IgD-negative memory B cell (primary cell): ENCODE results near the gene FDXR. TPM values are rescaled to one million over a fixed set of nuclear protein-coding genes. Genes with fewer than 3 reads are reported as not detected.
"Not testable (repeated sequence)": the region's sequence is repeated elsewhere in the genome, so short reads cannot be mapped to it uniquely, and the experiment has no call there.

Experiments used
- H3K27ac Mint-ChIP-seq, 3 donors: one replicate each; pipeline ENCODE4 v1.8.0; 2020 to 2022; ENCODE audit warnings: mild to moderate bottlenecking in 3 of 3, mixed read lengths in 3 of 3, moderate library complexity in 1 of 3
- H3K27me3 Mint-ChIP-seq: one replicate; pipeline ENCODE4 v1.8.0; 2021; ENCODE audit warnings: mixed read lengths
- H3K36me3 Mint-ChIP-seq: one replicate; pipeline ENCODE4 v1.8.0; 2020; ENCODE audit warnings: mild to moderate bottlenecking, mixed read lengths
- H3K4me1 Mint-ChIP-seq, 3 donors: one replicate each; pipeline ENCODE4 v1.8.0; 2020 to 2022; ENCODE audit warnings: mixed read lengths in 3 of 3, mild to moderate bottlenecking in 1 of 3
- H3K4me3 Mint-ChIP-seq, 4 donors: one replicate each; pipeline ENCODE4 v1.8.0; 2020 to 2022; ENCODE audit warnings: mild to moderate bottlenecking in 4 of 4, mixed read lengths in 4 of 4, moderate library complexity in 3 of 4
- H3K9me3 Mint-ChIP-seq, 3 donors: one replicate each; pipeline ENCODE4 v1.8.0; 2020 to 2021; ENCODE audit warnings: mixed read lengths in 3 of 3, mild to moderate bottlenecking in 1 of 3
- polyA plus RNA-seq: library from polyadenylated mRNA; unstranded; fragments of 300-500 nt; fragmentation: Illumina TruSeq; gene quantifications from one replicate; pipeline ENCODE4 v1.2.3, GENCODE V29; 2021

FDXR gene
- 5.9 TPM for polyA plus RNA-seq

GRCh38 chr17:74872313-74873036, at the start of gene FDXR:
TSS of gene FDXR (minus strand) at chr17:74872994. CDS start at chr17:74872944, 50 bp downstream.
- no peaks in the 10 kb centered on the region for H3K36me3 Mint-ChIP-seq
- H3K9me3 Mint-ChIP-seq = no peaks in the 10 kb centered on the region
- peak within 1 kb of the TSS; percentile 88 to 98 (median 96) for H3K4me3 Mint-ChIP-seq
- peak within 1 kb of the TSS; percentile 90 to 99 (median 98) for H3K27ac Mint-ChIP-seq
- peaks cover 0 to 20% (median 10%) of the 10 kb centered on the region in 3 donors for H3K4me1 Mint-ChIP-seq
- no peaks in the 10 kb centered on the region for H3K27me3 Mint-ChIP-seq

- Mint-ChIP-seq H3K27me3 (peaks cover 35% of the 10 kb centered on the region), H3K4me3 (peak overlapping the region in 1 of 4 donors; percentile 68), H3K36me3 (no peaks in the 10 kb centered on the region), H3K4me1 (peaks cover 0 to 2% (median 2%) of the 10 kb centered on the region in 3 donors), H3K27ac (no peak overlapping the region), H3K9me3 (no peaks in the 10 kb centered on the region)
These were observed 49.4 kb upstream of the FDXR start for GRCh38 chr17:74922172-74922571.

DNA sequence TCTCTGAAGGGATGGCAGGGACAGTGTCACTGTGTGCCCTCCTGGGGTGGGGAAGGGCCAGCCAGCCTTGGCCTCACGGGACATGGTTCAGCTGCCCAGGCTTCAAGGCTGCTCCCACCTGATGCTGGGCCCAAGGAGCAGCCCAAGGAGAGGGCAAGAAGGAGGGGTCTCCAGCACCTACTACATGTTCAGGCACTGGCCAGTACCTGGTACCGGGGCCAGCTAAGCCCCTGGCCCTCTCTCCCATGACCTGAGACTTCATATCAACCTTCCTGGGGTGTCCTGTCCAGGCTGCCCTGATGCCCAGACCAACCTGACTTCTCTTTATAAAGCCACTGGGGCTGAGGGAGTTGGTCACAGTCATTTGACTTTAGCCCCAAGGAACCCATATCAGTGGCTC, 49.0 kb upstream of the FDXR start:
- peaks cover 0 to 2% (median 2%) of the 10 kb centered on the region in 3 donors for H3K4me1 Mint-ChIP-seq
- no peak overlapping the region for H3K4me3 Mint-ChIP-seq
- no peaks in the 10 kb centered on the region for H3K36me3 Mint-ChIP-seq
- H3K9me3 Mint-ChIP-seq = no peaks in the 10 kb centered on the region
- no peak overlapping the region for H3K27ac Mint-ChIP-seq
- H3K27me3 Mint-ChIP-seq = peaks cover 36% of the 10 kb centered on the region

GRCh38 chr17:74921026-74921681, 48.4 kb upstream of the FDXR start:
- H3K27me3 Mint-ChIP-seq = peaks cover 34% of the 10 kb centered on the region
- no peak overlapping the region for H3K27ac Mint-ChIP-seq
- no peaks in the 10 kb centered on the region for H3K36me3 Mint-ChIP-seq
- H3K4me1 Mint-ChIP-seq = peaks cover 0 to 2% (median 2%) of the 10 kb centered on the region in 3 donors
- peak overlapping the region in 1 of 4 donors; percentile 79 for H3K4me3 Mint-ChIP-seq
- H3K9me3 Mint-ChIP-seq = no peaks in the 10 kb centered on the region

DNA sequence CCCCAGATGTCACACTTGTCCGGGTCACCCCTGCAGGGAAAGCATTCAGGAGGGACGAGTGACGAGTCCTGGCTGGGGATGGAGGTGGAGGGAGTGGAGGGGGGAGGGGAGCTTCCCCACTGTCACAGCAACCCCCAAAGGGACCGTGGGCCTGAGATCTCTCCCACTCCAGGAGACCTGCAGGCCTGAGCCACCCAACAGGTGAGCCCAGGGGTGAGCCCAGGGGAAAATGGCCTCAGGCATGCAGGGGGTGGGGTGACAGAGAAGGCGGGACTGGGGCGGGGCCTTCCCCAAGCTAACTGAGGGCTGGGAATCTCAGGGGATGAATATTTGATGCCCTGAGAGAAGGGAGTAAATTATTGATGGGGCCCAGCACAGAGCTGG, 47.8 kb upstream of the FDXR start:
- Mint-ChIP-seq H3K27me3 (peaks cover 31% of the 10 kb centered on the region), H3K36me3 (peaks cover 2% of the 10 kb centered on the region), H3K4me3 (peak overlapping the region in 1 of 4 donors; percentile 79), H3K9me3 (no peaks in the 10 kb centered on the region), H3K4me1 (peaks cover 0 to 2% (median 2%) of the 10 kb centered on the region in 3 donors), H3K27ac (no peak overlapping the region)

DNA sequence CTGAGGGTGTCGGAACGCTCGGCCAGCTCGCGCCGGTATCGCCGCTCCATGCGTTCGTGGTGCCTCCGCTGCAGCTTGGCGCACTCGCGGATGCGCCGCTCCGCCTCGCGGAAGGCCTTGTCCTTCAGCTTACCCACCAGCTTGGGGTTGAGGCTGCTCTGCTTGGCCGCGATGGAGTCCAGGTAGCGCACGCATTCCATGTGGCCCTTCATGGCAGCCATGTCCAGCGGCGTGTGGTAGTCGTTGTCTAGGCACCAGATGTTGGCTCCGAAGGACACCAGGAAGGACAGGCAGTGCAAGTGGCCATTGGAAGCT, 47.5 kb upstream of the FDXR start:
- Mint-ChIP-seq H3K9me3 (no peaks in the 10 kb centered on the region), H3K27me3 (peaks cover 28% of the 10 kb centered on the region), H3K4me1 (peaks cover 0 to 2% (median 2%) of the 10 kb centered on the region in 3 donors), H3K36me3 (peaks cover 2% of the 10 kb centered on the region), H3K27ac (no peak overlapping the region), H3K4me3 (no peak overlapping the region)

- H3K36me3 Mint-ChIP-seq = peaks cover 2% of the 10 kb centered on the region
- H3K4me1 Mint-ChIP-seq = peaks cover 0 to 2% (median 0%) of the 10 kb centered on the region in 3 donors
- H3K27ac Mint-ChIP-seq = no peak overlapping the region
- peaks cover 24% of the 10 kb centered on the region for H3K27me3 Mint-ChIP-seq
- no peaks in the 10 kb centered on the region for H3K9me3 Mint-ChIP-seq
- H3K4me3 Mint-ChIP-seq = no peak overlapping the region
These were observed 46.9 kb upstream of the FDXR start for GRCh38 chr17:74919440-74920305.

DNA sequence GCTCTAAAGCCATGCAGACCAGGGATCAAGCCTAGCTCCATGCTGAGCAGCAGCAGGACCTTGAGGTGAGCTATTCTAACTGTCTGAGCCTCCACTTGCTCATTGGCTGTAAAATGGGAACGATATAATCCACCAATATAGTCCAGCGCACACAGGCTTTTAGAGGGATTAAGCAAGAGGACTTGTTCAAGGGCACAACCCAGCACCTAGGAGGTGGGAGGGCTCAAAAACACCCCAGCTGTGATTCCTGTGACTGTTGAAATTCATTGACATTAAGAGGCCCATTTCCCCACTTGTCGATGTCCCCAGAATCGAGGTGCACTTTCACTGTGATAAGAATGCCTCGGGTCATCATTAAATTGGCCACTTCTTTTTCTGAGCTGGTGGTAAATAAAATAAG, 46.1 kb upstream of the FDXR start:
- H3K27me3 Mint-ChIP-seq = peaks cover 19% of the 10 kb centered on the region
- H3K4me1 Mint-ChIP-seq = no peaks in the 10 kb centered on the region

DNA sequence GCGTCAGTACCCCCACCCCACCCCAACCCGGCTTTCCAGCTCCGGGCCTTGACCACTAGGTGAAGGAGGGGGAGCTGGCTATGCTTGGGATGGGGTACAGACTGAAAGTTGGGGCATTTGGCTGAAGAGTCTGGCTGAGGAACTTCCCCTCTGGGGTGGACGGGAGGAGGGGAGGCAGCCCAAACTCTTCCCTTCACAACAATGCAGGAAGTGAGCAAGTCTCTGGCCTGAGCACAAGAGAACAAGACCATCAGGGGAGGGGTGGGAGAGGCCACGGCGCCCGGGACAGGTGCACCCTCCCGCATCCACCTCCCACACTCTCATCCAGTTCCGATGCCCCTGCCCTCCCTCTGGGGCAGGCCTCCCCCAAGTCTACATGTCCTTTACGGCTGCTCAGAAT, 44.6 kb upstream of the FDXR start:
- Mint-ChIP-seq H3K4me1 (no peaks in the 10 kb centered on the region), H3K9me3 (no peaks in the 10 kb centered on the region), H3K4me3 (no peak overlapping the region), H3K36me3 (peaks cover 2% of the 10 kb centered on the region), H3K27me3 (peaks cover 15% of the 10 kb centered on the region), H3K27ac (no peak overlapping the region)

More for the DNA sequence above, 46.1 kb upstream of the FDXR start:
- H3K27ac Mint-ChIP-seq = no peak overlapping the region
- H3K36me3 Mint-ChIP-seq = peaks cover 2% of the 10 kb centered on the region
- H3K4me3 Mint-ChIP-seq = no peak overlapping the region
- no peaks in the 10 kb centered on the region for H3K9me3 Mint-ChIP-seq

GRCh38 chr17:74916851-74917199, 44.0 kb upstream of the FDXR start:
- no peak overlapping the region for H3K27ac Mint-ChIP-seq
- peaks cover 12% of the 10 kb centered on the region for H3K27me3 Mint-ChIP-seq
- H3K36me3 Mint-ChIP-seq = peaks cover 2% of the 10 kb centered on the region
- H3K9me3 Mint-ChIP-seq = no peaks in the 10 kb centered on the region
- no peaks in the 10 kb centered on the region for H3K4me1 Mint-ChIP-seq
- no peak overlapping the region for H3K4me3 Mint-ChIP-seq

DNA sequence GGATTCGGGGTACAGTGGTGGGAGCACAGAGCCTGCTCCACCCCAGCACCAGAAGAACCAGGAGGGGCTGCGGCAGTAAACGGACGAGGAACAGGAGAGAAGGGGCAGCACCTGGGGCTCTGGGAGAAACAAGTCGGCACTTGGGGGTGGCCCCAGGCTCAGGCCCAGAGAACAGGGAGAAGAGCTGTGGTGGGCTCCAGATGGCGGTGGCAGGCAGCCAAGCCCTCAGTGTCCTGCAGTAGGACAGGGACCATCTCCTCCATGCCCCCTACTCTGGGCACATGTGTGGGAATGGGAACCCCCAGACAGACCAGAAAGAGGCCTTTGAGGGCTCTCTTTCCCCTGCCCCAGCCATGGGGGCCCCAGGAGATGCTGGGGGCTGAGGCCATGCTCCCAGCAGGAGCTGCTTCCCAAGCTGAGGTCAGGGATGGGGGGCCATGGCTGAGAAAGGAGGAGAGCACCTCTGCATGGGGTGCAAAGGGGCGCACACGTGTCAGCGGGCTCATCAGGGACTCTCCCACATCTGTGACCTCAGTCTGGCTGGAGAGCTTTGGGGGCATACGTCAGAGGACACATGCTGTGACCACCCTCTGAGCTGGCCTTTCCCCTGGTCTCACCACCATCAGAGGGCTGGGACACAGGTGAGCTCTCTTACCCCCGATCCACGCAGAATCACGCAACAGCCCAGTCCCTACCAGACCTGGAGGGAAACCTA, 43.5 kb upstream of the FDXR start:
- Mint-ChIP-seq H3K36me3 (peaks cover 2% of the 10 kb centered on the region), H3K4me1 (no peaks in the 10 kb centered on the region), H3K27ac (no peak overlapping the region), H3K27me3 (peaks cover 12% of the 10 kb centered on the region), H3K9me3 (no peaks in the 10 kb centered on the region), H3K4me3 (peak overlapping the region in 1 of 4 donors; percentile 57)

- H3K4me3 Mint-ChIP-seq, H3K27ac Mint-ChIP-seq, H3K9me3 Mint-ChIP-seq, H3K27me3 Mint-ChIP-seq, H3K36me3 Mint-ChIP-seq, H3K4me1 Mint-ChIP-seq: not testable (repeated sequence)
These were observed 38.6 kb upstream of the FDXR start for GRCh38 chr17:74911423-74911822.

- not testable (repeated sequence) for H3K36me3 Mint-ChIP-seq, H3K27me3 Mint-ChIP-seq, H3K4me3 Mint-ChIP-seq, H3K4me1 Mint-ChIP-seq, H3K27ac Mint-ChIP-seq, H3K9me3 Mint-ChIP-seq
These were observed 36.3 kb upstream of the FDXR start for GRCh38 chr17:74909097-74909496.

- Mint-ChIP-seq H3K36me3 (no peaks in the 10 kb centered on the region), H3K27ac (no peak overlapping the region), H3K27me3 (peaks cover 10% of the 10 kb centered on the region), H3K4me1 (no peaks in the 10 kb centered on the region), H3K4me3 (no peak overlapping the region), H3K9me3 (peaks cover 0 to 2% (median 0%) of the 10 kb centered on the region in 3 donors)
These were observed 34.2 kb upstream of the FDXR start for GRCh38 chr17:74907012-74907411.
